ENCODE data around the gene CD151.

DNA sequence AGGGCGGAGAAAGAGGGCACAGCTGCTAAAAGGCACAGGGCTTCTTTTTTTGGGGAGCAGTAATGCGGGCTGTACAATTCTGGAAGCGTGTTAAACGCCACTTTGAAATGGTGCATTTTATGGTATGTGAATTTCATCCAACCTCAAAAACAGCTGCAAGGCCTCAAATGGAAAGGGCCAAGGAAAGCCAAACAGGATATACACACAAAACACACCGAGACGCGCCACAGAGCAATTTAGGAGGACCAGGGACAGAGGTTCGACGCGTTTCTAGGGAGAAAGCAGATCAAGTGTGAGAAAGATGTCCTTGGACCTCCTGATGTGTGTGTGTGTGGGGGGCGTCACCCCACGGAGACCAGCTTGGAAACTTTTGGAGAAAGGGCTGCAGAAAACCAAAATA, 41.0 kb downstream of the CD151 start:
- TF ChIP-seq CTCF (IDR thresholded peaks at IDR 0.05; ENCODE audit: poor library complexity) (no peak), EZH2 (IDR thresholded peaks at IDR 0.05; ENCODE audit: borderline replicate concordance) (no peak)
